Muscle layer of duodenum (tissue), 2 donors: ENCODE data around the gene KCNJ5.

ENCODE experiments used
- H3K27ac ChIP-seq: one replicate; pipeline ENCODE4 v1.7.0; 2013; ENCODE audit warnings: mild to moderate bottlenecking, low read length
- H3K27me3 ChIP-seq: one replicate; pipeline ENCODE4 v1.7.0; 2013; ENCODE audit warnings: low read depth, mild to moderate bottlenecking, control low read depth, low read length
- H3K36me3 ChIP-seq, 2 donors: one replicate each; pipeline ENCODE4 v1.7.0; 2013; ENCODE audit warnings: low read length in 2 of 2, control low read depth in 1 of 2, mild to moderate bottlenecking in 1 of 2; ENCODE audit not compliant: insufficient read depth in 2 of 2, control insufficient read depth in 1 of 2
- H3K4me1 ChIP-seq, 2 donors: one replicate each; pipeline ENCODE4 v1.7.0; 2013; ENCODE audit warnings: low read length in 2 of 2, mild to moderate bottlenecking in 2 of 2, control low read depth in 1 of 2, moderate library complexity in 1 of 2; ENCODE audit not compliant: insufficient read depth in 2 of 2, control insufficient read depth in 1 of 2
- H3K4me3 ChIP-seq, 2 donors: one replicate each; pipeline ENCODE4 v1.7.0; 2013; ENCODE audit warnings: low read length in 2 of 2, low read depth in 1 of 2, mild to moderate bottlenecking in 1 of 2
- H3K9me3 ChIP-seq, 2 donors: one replicate each; pipeline ENCODE4 v1.7.0; 2013; ENCODE audit warnings: low read length in 2 of 2, control low read depth in 1 of 2, mild to moderate bottlenecking in 1 of 2; ENCODE audit not compliant: control insufficient read depth in 1 of 2
- donor health status: healthy.

Gene KCNJ5

DNA sequence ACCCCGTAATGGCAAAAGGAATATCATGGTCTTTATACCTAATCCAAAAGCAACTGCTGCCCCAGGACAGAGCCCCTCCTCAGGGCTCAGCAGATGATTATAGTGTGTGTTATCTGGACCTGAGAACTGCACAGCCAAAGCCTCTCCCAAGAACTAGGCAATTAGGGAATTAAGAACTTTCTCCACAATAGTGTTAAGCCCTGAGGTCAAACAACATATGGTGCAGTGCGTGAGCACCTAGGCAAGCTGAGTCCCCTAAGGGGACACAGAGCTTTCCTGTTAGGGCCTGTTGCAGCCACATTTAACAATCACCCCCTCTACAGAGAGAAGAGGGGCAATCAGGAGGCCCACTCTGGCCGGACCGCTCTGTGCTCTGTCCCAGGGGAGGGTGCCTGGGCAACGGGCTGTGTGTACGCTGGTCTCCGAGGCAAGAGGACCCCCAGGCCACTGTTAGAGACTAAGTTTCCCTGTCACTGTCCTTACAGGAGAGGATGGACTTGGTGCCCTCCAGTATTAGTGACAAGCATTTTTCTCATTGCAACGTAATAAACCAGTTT lies 1.4 kb upstream of the KCNJ5 start:
- Histone ChIP-seq H3K9me3 (no peaks in the 10 kb centered on the region), H3K27me3 (peaks cover 7% of the 10 kb centered on the region), H3K4me3 (no peak overlapping the region), H3K27ac (no peak overlapping the region), H3K4me1 (peaks cover 0 to 5% of the 10 kb centered on the region in 2 donors), H3K36me3 (no peaks in the 10 kb centered on the region)

DNA sequence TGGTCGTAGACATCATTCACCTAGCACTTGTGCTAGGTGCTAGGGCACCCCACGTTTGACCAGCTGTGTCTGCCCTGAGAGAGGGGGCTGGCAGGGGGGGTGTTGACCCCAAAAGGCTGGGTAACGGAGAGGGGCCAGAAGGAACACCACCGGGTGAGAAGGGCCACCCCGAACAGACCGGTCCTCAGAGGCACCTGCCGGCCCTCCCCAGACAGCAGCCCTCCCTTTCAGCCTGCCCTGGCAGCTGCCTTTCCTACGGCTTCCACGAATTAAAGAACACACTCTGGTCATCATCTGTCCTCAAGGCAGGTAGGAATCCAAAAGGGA lies 977 bp upstream of the KCNJ5 start:
- H3K27ac ChIP-seq: no peak overlapping the region
- no peaks in the 10 kb centered on the region for H3K36me3 ChIP-seq
- H3K4me1 ChIP-seq: peaks cover 0 to 5% of the 10 kb centered on the region in 2 donors
- peak overlapping the region in 1 of 2 donors; percentile 70 for H3K4me3 ChIP-seq
- no peaks in the 10 kb centered on the region for H3K9me3 ChIP-seq
- peaks cover 7% of the 10 kb centered on the region for H3K27me3 ChIP-seq

DNA sequence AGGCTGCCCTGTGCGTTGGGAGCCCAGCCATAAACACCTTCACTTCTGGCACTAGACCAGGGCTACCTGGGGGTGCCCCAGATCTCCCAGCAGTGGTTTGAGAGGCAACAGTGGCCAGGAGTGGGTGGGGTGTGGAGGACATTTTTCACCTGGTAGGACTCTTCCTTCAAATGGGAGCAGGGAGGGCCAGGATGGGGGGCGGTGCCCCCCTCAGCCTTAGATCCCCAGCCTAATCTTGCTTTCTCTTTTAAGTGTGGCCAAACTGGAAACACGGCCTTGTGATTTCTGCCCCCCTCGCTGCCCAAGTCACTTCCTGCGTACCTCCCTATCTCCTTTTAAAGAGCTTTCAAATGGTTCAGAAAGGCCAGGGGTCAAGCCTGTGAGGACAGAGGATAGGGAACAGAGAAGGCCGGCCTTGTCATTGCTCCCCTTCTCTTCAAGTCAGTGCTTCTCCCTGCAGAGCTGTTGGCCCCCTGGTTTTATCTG lies 800 bp downstream of the KCNJ5 start:
- H3K27ac ChIP-seq: no peak overlapping the region
- no peak overlapping the region for H3K4me3 ChIP-seq
- no peaks in the 10 kb centered on the region for H3K36me3 ChIP-seq
- H3K9me3 ChIP-seq: no peaks in the 10 kb centered on the region
- peaks cover 0 to 5% of the 10 kb centered on the region in 2 donors for H3K4me1 ChIP-seq
- H3K27me3 ChIP-seq: peaks cover 7% of the 10 kb centered on the region

DNA sequence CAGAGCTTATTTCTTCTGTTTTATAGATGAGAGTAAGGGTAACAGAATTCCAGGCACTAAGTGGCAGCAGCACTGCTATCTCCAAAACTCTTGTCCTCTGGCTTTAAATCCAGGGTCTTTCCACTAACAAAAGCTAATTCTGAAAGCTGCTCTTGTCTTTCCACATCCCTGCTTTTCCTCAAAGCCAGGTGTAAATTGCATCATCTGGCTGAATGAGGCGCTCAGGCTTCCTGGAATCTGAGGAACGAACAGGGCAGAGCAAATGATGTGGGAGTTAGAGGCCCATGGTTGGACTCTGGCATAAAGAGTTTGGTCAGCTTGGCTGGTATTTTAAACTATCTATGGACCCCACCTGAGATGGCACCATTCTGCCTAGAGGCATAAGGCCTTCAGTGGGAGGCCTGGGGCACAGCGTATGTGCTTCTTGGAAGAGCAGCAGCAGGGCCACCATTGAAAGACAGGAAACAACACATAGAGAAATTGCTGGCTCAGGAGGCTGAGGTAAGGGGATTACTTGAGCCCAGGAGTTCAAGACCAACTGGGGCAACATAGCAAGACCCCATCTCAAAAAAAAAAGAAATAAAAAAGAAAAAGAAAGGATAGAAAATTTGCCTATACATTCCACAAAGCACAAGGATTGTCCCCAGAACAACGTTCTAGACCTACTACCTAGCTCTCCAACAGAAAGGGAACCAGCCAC lies 1.9 kb downstream of the KCNJ5 start:
- H3K4me3 ChIP-seq: no peak overlapping the region
- no peaks in the 10 kb centered on the region for H3K9me3 ChIP-seq
- H3K36me3 ChIP-seq: no peaks in the 10 kb centered on the region
- H3K27ac ChIP-seq: no peak overlapping the region
- peaks cover 7% of the 10 kb centered on the region for H3K27me3 ChIP-seq
- peaks cover 0 to 5% of the 10 kb centered on the region in 2 donors for H3K4me1 ChIP-seq

DNA sequence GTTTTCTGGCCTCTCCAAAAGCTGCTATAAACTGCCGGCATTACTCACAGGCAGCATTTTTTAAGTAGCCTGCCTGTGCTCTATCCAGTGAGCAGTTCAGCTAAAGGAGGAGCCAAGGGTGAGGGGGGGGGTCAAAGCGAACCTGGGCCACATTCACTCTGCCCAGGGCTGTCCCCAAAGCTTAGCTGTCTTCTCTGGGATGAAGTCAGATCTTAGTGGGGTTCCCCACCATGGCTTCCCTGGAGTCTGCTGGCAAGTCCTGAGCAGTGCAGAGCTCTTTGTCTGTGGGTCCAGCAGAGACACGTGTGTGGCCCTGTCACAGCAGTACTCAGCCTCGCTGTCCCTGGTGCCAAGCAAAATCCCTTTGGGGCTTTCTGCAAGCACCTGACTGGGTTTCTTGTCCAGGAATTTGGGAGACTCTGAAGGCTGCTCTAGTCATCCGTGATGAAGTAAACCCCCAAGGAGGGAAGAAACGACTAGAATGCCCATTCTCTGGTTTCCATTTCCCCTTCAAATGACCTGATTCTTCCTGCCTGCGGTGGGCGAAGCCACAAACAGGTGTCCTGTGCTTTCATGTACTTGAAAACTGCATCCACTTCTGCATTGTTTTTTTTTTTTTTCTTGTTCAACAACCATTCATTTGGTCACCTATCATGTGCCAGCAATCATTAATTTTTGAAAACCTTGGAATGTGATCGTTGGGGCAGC lies 2.6 kb downstream of the KCNJ5 start:
- Histone ChIP-seq H3K27ac (no peak overlapping the region), H3K4me1 (peaks cover 0 to 5% of the 10 kb centered on the region in 2 donors), H3K4me3 (no peak overlapping the region), H3K27me3 (peaks cover 7% of the 10 kb centered on the region), H3K9me3 (no peaks in the 10 kb centered on the region), H3K36me3 (no peaks in the 10 kb centered on the region)

DNA sequence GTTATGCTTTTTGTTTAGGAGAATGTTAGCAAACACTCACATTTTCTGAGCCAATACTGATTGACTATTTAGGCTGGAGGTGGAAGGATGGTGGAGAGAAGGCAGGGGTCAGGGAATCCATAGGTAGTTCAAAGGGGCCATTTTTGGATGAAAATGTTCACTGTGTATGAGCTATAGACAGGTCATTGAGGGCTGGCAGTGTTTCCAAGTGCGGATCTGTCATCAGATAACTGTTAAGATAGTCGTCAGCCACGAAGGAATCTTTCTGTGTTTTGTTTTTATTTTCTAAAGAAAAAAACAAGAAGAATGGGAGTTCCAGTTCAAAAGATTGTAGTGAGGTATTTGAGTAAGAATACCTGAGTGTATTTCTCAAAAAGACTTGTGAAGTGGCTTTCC lies 3.1 kb downstream of the KCNJ5 start:
- Histone ChIP-seq H3K4me1 (peaks cover 0 to 5% of the 10 kb centered on the region in 2 donors), H3K4me3 (no peak overlapping the region), H3K27ac (no peak overlapping the region), H3K27me3 (peaks cover 7% of the 10 kb centered on the region), H3K9me3 (no peaks in the 10 kb centered on the region), H3K36me3 (no peaks in the 10 kb centered on the region)

DNA sequence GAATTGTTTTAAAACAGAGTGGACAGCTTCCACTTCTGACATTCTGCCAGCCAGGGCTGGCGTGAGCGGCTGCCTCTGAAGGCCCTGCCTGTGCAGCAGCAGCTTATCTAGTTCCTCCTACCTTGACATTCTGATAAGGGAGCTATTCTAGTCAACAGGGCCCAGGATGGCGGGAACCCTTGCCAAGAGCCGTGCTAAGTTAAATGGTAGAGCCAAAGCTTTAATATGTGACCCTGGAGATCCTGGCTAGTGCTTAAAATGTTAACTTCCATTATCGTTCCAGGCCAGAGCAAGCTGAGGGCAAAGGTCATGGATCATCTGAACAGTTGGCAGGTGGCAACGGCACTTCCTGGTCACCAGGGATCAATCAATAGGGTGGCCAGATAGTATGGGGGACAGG lies 3.5 kb downstream of the KCNJ5 start:
- H3K4me1 ChIP-seq: peaks cover 0 to 5% of the 10 kb centered on the region in 2 donors
- peaks cover 7% of the 10 kb centered on the region for H3K27me3 ChIP-seq
- H3K27ac ChIP-seq: no peak overlapping the region

DNA sequence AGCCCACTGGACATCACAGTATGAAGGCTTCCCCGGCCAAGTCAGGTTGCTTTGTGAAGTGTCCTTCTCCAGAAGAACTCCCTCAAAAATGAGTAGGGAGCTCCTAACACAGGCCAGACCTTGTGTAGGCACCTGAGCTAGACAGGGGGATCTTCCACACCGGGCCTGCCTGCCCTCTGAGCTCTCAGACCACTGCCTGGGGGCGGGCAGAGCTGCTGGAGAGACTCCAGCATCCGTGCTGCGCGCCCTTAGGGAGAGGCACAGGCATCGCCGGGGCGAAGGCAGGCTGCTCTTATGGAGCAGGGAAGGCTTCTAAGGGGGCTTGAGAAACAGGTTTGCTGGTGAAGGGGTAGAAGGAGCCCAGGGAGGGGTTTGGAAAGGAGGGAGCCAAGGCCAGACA lies 4.4 kb downstream of the KCNJ5 start:
- Histone ChIP-seq H3K27me3 (no peaks in the 10 kb centered on the region), H3K9me3 (no peaks in the 10 kb centered on the region), H3K4me3 (no peak overlapping the region), H3K27ac (no peak overlapping the region), H3K4me1 (no peaks in the 10 kb centered on the region), H3K36me3 (no peaks in the 10 kb centered on the region)

More for the DNA sequence above, 3.5 kb downstream of the KCNJ5 start:
- H3K36me3 ChIP-seq: no peaks in the 10 kb centered on the region
- no peaks in the 10 kb centered on the region for H3K9me3 ChIP-seq
- no peak overlapping the region for H3K4me3 ChIP-seq

DNA sequence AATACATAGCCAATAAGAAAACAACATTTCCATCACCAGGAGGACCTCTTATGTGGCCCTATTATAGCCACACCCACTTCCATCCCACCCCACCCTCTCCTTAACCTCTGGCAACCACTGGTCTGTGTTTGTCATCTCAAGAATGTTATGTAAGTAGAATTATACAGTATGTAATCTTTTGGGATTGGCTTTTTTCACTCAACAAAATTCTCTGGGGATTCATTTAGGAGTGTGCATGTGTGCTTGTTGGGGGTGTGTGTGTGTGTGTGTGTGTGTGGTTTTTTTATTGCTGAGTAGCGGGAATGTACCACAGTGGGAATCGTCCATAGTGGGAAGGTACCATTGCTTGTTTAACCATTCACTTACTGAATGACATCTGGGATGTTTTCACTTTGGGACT lies 5.2 kb downstream of the KCNJ5 start:
- Histone ChIP-seq H3K9me3 (no peaks in the 10 kb centered on the region), H3K4me1 (no peaks in the 10 kb centered on the region), H3K4me3 (no peak overlapping the region), H3K27ac (no peak overlapping the region), H3K27me3 (no peaks in the 10 kb centered on the region), H3K36me3 (no peaks in the 10 kb centered on the region)

DNA sequence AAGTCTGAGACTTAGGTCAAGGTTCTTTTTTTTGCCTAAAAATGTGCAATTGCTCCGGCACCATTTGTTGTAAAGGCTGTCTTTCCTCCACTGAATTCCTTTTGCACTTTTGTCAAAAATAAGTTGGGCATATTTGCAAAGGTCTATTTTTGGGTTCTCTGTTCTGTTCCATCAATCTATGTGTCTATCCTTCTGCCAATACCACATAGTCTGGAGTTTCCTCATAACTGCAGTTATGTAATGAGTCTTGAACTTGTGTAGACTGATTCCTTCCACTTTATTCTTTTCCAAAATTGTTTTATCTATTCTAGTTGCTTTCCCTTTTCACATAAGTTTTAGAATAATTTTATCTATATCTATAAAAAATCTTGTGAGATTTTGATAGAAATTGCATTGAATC lies 6.7 kb downstream of the KCNJ5 start:
- no peak overlapping the region for H3K4me3 ChIP-seq
- H3K36me3 ChIP-seq: no peaks in the 10 kb centered on the region
- no peaks in the 10 kb centered on the region for H3K4me1 ChIP-seq
- no peaks in the 10 kb centered on the region for H3K9me3 ChIP-seq
- H3K27ac ChIP-seq: no peak overlapping the region
- no peaks in the 10 kb centered on the region for H3K27me3 ChIP-seq

DNA sequence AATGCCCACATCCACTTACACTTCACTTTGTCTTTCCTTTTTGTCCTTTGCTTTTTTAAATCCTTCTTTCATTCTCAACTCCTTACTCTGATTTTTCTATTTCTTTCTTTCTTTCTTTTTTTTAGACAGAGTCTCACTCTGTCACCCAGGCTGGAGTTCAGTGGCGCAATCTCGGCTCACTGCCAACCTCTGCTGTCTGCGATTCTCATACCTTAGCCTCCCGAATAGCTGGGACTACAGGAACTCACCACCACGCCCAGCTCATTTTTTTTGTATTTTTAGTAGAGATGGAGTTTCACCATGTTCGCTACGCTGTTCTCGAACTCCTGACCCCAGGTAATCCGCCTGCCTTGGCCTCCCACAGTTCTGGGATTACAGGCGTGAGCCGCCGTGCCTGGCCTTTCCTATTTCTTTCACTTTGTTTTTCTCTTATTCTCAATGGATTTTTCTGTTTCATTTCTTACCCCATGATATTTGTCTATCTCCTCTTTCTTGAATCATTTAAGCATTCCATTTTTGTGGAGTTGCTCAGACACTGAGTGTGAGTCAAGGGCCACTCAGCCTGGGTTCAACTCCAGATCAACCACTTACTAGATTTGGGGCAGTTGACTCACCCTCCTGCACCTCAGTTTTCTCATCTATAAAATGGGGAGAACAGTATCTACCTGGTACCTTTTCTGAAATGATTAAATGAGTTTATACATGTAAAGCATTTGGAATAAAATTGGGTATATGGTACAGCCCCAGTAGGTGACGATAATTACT lies 7.6 kb downstream of the KCNJ5 start:
- Histone ChIP-seq H3K4me1 (no peaks in the 10 kb centered on the region), H3K27ac (no peak overlapping the region), H3K27me3 (no peaks in the 10 kb centered on the region), H3K36me3 (no peaks in the 10 kb centered on the region), H3K4me3 (no peak overlapping the region), H3K9me3 (no peaks in the 10 kb centered on the region)
